Endodermal cell (in vitro differentiated cells): ENCODE results near the gene PTEN. TPM values are rescaled to one million over a fixed set of nuclear protein-coding genes. Genes with fewer than 3 reads are reported as not detected.

Experiments
- DNase-seq: peaks from one replicate; pipeline ENCODE4 v3.0.0-alpha.2; 2017
- H3K27ac ChIP-seq: 2 replicates; pipeline ENCODE4 v1.5.1; 2013; ENCODE audit warnings: mild to moderate bottlenecking, low read depth, low read length, moderate library complexity
- H3K27me3 ChIP-seq: 2 replicates; pipeline ENCODE4 v1.6.1; 2013; ENCODE audit warnings: mild to moderate bottlenecking, low read length, moderate library complexity; ENCODE audit not compliant: insufficient read depth, control insufficient read depth, poor library complexity, severe bottlenecking
- H3K36me3 ChIP-seq: 2 replicates; pipeline ENCODE4 v1.7.0; 2013; ENCODE audit warnings: mild to moderate bottlenecking, low read length, moderate library complexity; ENCODE audit not compliant: control insufficient read depth, insufficient read depth
- H3K4me1 ChIP-seq: one replicate; pipeline ENCODE4 v1.7.0; 2013; ENCODE audit warnings: low read length; ENCODE audit not compliant: control insufficient read depth, insufficient read depth
- H3K4me3 ChIP-seq: 2 replicates; pipeline ENCODE4 v1.5.1; 2013; ENCODE audit warnings: mild to moderate bottlenecking, low read length, moderate library complexity
- H3K9ac ChIP-seq: 2 replicates; pipeline ENCODE4 v1.6.1; 2013; ENCODE audit warnings: mild to moderate bottlenecking, low read length, moderate library complexity; ENCODE audit not compliant: poor library complexity, severe bottlenecking; ENCODE audit errors: extremely low read depth
- H3K9me3 ChIP-seq: 2 replicates; pipeline ENCODE4 v1.6.1; 2013; ENCODE audit warnings: mild to moderate bottlenecking, low read length, moderate library complexity; ENCODE audit not compliant: control insufficient read depth
- H3K27ac Mint-ChIP-seq: 2 replicates; pipeline ENCODE4 v1.8.0; 2020; ENCODE audit warnings: mixed read lengths
- H3K27me3 Mint-ChIP-seq: 2 replicates; pipeline ENCODE4 v1.8.0; 2021; ENCODE audit warnings: mild to moderate bottlenecking, mixed read lengths; ENCODE audit not compliant: insufficient read depth
- H3K36me3 Mint-ChIP-seq: 2 replicates; pipeline ENCODE4 v1.8.0; 2020; ENCODE audit warnings: low read depth, mixed read lengths
- H3K4me1 Mint-ChIP-seq: 2 replicates; pipeline ENCODE4 v1.8.0; 2020; ENCODE audit warnings: mixed read lengths
- H3K4me3 Mint-ChIP-seq: 2 replicates; pipeline ENCODE4 v1.8.0; 2020; ENCODE audit warnings: mild to moderate bottlenecking, moderate library complexity, mixed read lengths
- H3K9me3 Mint-ChIP-seq: 2 replicates; pipeline ENCODE4 v1.8.0; 2020; ENCODE audit warnings: mild to moderate bottlenecking, mixed read lengths
- CTCF ChIP-seq: fragments of 200-600 bp; sonication (generic); conservative IDR thresholded peaks from 2 replicates; pipeline ENCODE4 v1.5.0; 2021; ENCODE audit warnings: antibody characterized with exemption, mild to moderate bottlenecking
- WGBS, 2 experiments: methylation state at CpG; one replicate each; pipeline versions ENCODE4 v1.1.5 to v1.1.7; 2013; ENCODE audit warnings: missing lambda C conversion rate in 2 of 2, mixed read lengths in 1 of 2; ENCODE audit not compliant: insufficient coverage in 1 of 2, insufficient read length in 1 of 2; 5-methylcytosine and 5-hydroxymethylcytosine counted together
- total RNA-seq, 2 donors: library from RNA; stranded (reverse); fragmentation: NEBNext Ultra II Directional in 1 of 2; extraction: Animal tissue kit (Norgen Biotek cat#: 25700) in 1 of 2; gene quantifications; 2 replicates in 1 of 2; 3 replicates in 1 of 2; pipeline ENCODE4 v1.2.1, GENCODE V29; 2021

PTEN gene
- total RNA-seq, 2 donors from 2014 or later: 41.7 to 45.0 TPM

GRCh38 chr10:88004451-88004850 lies 141.0 kb downstream of the PTEN start:
- DNase-seq: no peak
- H3K9me3 ChIP-seq: no peaks in the 10 kb centered on the region
- no peak for TF ChIP-seq CTCF
- Mint-ChIP-seq H3K27ac (no peak overlapping the region), H3K27me3 (no peaks in the 10 kb centered on the region), H3K4me1 (peaks cover 5% of the 10 kb centered on the region), H3K36me3 (no peaks in the 10 kb centered on the region), H3K9me3 (no peaks in the 10 kb centered on the region), H3K4me3 (no peak overlapping the region)
- H3K36me3 ChIP-seq: no peaks in the 10 kb centered on the region
- 100% methylated on average over 1 of the region's 1 CpG for WGBS, 2 experiments
- H3K9ac ChIP-seq: no peak overlapping the region
- H3K27ac ChIP-seq: no peak overlapping the region
- H3K27me3 ChIP-seq: no peaks in the 10 kb centered on the region
- no peaks in the 10 kb centered on the region for H3K4me1 ChIP-seq
- no peak overlapping the region for H3K4me3 ChIP-seq

GRCh38 chr10:88006261-88006660 lies 142.8 kb downstream of the PTEN start:
- Histone ChIP-seq H3K4me1 (no peaks in the 10 kb centered on the region), H3K9ac (no peak overlapping the region), H3K36me3 (no peaks in the 10 kb centered on the region), H3K27ac (no peak overlapping the region), H3K9me3 (no peaks in the 10 kb centered on the region), H3K4me3 (no peak overlapping the region), H3K27me3 (no peaks in the 10 kb centered on the region)
- Mint-ChIP-seq H3K27ac (no peak overlapping the region), H3K4me1 (peaks cover 5% of the 10 kb centered on the region), H3K9me3 (no peaks in the 10 kb centered on the region), H3K27me3 (no peaks in the 10 kb centered on the region), H3K36me3 (no peaks in the 10 kb centered on the region), H3K4me3 (no peak overlapping the region)
- WGBS, 2 experiments: 91% methylated on average over 6 of the region's 6 CpGs
- no peak for TF ChIP-seq CTCF
- DNase-seq: no peak

GRCh38 chr10:88008866-88009470 lies 145.5 kb downstream of the PTEN start:
- no peaks in the 10 kb centered on the region for H3K27me3 Mint-ChIP-seq
- no peak for DNase-seq
- 93 to 100% methylated on average over 1 of the region's 1 CpG for WGBS, 2 experiments
- no peaks in the 10 kb centered on the region for H3K9me3 ChIP-seq
- no peaks in the 10 kb centered on the region for H3K27me3 ChIP-seq
- H3K27ac Mint-ChIP-seq: no peak overlapping the region
- no peaks in the 10 kb centered on the region for H3K4me1 ChIP-seq
- H3K9ac ChIP-seq: no peak overlapping the region
- no peaks in the 10 kb centered on the region for H3K9me3 Mint-ChIP-seq
- no peaks in the 10 kb centered on the region for H3K36me3 ChIP-seq
- H3K4me3 ChIP-seq: no peak overlapping the region
- H3K4me3 Mint-ChIP-seq: no peak overlapping the region
- no peak for TF ChIP-seq CTCF
- H3K36me3 Mint-ChIP-seq: no peaks in the 10 kb centered on the region
- H3K4me1 Mint-ChIP-seq: peaks cover 5% of the 10 kb centered on the region
- H3K27ac ChIP-seq: no peak overlapping the region
